Activated gamma-delta T cell (primary cell): Measurements from ENCODE around the gene FBLN1.
"Not testable (repeated sequence)": the region's sequence is repeated elsewhere in the genome, so short reads cannot be mapped to it uniquely, and the experiment has no call there.

Experiments used
- DNase-seq: peaks from one replicate; lab custom pipeline; 2025; lab: John Stamatoyannopoulos, UW

The FBLN1 gene

DNA sequence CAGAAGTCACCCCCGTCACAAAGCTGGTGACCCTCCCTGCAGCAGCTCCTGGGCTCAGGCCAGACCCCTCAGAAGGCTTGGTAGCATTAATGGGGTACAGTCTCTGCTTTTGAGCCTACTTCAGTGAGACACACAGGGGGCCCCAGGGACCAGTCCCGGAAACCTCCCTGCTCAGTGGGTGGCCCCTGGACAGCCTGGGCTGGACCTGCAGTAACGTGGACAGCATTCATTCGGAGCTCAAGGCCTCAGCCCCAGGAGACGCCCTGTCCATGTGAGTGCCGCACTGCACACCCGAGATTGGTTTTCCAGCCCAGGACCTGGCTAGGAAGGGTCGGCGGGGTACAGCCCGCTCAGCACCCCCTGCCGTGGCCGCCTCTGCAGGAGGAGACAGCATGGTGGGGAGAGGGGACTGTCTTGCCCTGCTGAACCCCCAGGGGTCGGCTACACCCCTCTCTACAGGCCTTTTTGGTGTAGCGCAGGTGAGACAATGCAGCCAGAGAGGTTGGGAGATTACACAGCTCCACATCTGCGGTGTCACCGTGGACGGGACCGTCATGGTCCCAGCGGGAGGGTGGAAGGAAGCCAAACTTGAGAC, 83.4 kb downstream of the FBLN1 start:
- no peak for DNase-seq

DNA sequence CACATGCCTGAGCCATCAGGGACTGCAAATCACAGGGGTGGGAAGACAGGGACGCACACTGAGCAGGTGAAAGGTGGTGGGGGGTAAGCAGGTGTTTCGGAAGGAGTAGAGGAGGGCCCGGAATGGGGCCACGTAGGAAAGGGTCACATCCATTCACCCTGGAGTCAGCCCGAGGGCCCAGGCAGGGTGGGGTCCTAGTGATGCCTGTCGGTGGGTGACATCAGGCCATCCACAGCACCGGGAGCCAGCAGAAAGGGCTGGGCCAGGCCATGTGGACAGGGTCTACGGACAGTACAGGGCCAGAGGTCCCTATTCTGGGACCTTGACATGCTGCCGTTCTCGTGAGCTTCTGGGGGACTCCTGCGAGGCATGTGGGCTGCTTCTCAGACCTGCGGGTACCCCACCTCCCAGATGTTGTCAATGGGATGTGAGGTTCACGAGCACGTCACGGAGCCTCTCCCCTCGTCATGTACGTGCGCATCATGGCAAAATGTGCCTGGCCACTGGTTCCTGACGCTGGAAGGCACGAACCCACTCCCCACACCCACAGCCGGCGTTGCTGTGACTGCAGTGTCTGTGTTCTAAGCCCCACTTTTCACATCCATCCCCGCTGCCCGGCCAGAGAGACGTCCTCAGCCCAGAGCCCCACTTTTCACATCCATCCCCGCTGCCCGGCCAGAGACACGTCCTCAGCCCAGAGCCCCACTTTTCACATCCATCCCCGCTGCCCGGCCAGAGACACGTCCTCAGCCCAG, 84.1 kb downstream of the FBLN1 start:
- DNase-seq, result no peak

DNA sequence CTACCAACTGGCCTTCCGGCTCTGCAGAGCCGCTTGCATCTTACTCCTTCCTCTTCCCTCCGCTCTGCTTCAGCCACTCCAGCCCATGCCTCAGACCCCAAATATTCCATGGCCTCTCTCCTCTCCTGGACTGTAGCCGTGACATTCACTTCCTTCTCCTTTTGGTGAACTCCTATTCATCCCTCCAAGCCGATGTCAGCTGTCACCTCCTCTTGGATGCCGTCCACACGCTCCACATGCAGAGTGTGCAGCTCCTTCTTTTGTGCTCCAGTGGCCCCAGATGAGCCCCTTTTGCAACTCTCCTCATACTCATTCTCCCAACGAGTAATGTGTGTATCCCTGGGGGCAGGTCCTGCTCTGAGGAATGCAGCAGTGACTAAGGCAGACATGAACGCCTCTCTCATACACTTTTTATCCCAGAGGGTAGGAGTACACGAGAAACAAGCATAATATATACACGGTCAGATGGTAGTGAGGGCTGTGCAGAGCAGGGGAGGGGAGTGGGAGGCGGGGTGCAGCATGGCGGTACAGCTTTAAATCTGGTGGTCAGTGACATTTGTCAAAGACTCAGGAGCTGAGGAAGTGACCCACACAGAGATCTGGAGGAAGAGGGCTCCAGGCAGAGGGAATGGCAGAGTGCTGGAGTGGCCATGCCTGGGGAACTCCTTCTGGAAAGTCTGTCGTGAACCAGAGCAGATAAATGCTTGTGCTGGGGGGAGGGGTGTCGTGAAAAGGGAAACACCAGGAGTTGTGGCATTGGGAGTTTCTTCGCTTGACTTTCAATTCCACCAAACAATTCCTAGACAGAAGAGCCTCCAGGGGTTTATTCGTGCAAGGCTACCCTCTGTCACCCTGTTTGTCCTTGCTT, 85.2 kb downstream of the FBLN1 start:
- DNase-seq, result no peak

DNA sequence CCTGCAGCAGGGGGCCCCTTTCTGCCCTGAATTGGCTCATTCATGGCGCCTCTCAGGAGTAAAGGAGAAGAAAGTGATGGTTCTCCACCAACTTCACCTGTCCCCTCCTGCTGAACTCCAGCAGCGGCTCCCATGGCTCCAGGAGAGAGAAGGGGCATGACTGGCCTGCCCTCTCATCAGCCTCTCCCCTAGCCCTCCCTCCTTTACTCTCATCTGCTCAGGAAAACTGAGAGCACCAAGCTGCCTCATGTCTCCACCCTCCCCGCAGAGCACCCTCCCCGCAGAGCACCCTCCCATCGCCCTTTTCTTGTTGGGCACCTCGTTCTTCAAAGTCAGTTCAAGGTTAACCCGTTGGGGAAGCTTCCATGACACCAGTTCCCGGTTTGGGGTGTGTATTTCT, 86.9 kb downstream of the FBLN1 start:
- DNase-seq, result no peak

DNA sequence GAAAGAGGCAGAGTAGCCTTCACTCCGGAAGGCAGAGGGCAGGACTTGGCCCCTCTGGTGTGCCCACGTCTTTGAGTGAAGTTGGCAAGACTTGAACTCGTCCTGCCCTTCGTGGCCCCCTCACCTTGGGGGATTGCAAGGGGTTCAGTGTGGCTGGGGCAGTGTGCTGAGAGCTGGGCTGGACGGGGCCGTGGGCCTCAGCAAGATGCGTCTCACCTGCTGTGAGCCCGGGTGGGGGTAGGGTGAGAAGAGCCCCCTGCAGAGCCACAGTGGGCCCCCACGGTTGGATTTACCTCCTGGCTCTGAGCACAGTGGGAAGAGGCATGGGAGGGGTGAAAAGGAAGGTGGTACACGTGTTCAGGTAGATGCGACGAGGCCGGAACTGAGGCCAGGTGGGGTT, 87.6 kb downstream of the FBLN1 start:
- no peak for DNase-seq

DNA sequence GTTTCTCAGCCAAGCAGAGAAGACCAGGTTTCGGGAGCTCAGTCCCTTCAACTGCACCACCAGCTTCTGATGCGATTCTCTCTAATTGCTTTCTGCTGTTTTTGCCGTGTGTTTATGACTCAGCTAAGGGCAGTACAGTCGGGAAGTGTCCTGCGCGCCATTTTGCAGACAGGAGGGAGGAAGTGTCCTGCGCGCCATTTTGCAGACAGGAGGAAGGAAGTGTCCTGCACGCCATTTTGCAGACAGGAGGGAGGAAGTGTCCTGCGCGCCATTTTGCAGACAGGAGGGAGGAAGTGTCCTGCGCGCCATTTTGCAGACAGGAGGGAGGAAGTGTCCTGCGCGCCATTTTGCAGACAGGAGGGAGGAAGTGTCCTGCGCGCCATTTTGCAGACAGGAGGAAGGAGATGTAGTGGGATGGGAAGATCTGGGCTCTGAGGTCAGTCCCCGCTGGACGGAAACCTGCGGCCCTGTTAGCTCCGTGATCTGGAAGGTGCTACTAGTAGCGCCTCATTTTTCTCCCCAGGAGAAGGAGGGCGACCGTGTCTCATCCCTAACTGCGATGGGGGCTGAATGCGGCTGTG, 89.0 kb downstream of the FBLN1 start:
- DNase-seq, result not testable (repeated sequence)

DNA sequence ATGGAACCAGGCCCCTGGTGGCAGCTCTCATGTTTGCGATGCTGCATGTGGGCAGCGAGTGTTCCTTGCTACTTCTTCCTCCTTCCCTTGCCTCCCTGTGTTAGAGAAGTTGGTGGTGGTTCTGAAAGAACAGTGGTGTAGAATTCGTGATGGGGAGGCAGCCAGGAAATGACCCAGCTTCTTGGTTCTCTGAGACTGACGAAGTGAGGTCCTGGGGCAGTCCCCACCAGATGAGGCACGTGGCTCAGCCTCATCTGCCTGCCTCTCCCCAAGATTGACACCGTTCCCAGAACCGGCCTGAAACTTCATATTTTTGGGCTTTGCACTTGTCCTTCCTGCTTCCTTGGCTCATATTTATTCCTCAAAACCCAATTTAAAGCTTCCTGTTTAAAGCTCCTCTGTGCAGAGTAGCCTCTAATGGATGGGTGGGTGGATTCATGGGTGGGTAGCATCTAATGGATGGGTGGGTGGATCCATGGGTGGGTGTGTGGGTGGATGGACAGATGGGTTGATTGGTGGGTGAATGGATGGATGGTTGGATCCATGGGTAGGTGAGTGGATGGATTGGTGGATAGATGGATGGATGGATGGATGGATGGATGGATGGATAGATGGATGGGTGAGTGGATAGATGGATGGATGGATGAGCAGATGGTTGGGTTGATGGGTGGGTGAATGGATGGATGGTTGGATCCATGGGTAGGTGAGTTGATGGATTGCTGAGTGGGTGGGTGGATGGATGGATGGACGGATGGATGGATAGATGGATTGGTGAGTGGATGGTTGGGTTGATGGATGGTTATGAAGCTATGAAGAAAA, 91.6 kb downstream of the FBLN1 start:
- no peak for DNase-seq

DNA sequence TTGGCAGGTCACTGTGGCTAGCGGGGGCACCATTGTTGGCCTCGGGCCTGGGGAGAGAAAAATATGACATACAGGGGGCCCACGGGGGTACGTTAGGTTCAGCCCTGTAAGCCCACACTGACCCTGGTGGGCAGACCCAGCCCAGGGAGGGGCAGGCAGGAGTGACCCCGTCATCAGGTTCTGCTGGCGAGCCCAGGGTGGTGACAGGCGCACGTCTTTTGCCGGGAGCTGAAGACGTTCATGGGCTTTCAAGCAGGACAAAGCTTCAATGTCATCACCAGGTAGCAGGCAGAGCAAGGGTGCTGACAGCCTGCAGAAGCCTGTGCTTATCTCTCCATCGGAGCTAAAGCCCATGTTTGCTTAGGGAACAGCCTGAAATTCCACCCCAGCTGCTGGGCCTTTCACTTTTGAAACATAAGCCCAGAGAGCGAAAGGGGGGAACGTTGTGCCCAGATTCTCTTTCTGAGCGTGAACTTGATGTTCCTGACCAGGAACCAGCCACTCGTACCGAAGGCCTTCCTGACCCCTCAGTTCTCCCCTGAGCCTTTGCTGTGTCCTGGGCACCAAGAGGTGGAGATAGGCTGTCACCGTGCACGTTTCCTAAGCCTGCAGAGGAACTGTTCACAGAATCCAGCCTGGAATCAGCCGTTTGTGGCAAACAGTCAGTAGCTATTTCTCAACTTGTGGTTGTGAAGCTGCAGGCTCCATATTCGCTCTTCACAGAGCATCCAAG, 94.9 kb downstream of the FBLN1 start:
- no peak for DNase-seq

DNA sequence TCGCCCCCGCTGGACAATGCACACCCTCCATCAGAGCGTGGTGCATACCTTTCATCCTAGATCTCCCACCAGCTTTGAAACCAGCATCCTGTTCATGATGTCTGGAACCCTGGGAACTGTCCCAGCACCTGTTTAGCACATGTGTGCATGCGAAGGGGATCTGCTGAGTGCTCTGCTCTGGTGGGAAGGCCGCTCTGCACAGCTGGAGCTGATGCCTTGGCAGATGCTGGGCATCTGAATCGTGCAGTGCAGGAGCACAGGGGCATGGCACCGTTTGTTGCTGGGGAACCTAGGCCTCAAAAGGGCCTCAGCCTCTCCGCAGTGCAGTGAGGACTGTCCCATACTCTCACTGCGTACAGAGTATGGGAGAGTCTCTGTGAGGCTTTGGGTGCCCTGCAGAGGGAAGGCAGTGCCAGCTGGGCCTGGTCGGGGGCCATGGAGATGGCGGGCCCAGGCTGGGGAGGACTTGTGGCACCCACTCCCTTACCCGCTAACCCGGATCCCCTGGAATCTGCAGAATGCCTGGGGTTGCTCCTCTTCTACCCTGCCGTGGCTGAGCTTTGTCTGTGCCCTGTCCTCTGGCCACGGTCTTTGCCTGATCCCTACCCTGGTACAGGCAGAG, 96.0 kb downstream of the FBLN1 start:
- DNase-seq, result no peak

DNA sequence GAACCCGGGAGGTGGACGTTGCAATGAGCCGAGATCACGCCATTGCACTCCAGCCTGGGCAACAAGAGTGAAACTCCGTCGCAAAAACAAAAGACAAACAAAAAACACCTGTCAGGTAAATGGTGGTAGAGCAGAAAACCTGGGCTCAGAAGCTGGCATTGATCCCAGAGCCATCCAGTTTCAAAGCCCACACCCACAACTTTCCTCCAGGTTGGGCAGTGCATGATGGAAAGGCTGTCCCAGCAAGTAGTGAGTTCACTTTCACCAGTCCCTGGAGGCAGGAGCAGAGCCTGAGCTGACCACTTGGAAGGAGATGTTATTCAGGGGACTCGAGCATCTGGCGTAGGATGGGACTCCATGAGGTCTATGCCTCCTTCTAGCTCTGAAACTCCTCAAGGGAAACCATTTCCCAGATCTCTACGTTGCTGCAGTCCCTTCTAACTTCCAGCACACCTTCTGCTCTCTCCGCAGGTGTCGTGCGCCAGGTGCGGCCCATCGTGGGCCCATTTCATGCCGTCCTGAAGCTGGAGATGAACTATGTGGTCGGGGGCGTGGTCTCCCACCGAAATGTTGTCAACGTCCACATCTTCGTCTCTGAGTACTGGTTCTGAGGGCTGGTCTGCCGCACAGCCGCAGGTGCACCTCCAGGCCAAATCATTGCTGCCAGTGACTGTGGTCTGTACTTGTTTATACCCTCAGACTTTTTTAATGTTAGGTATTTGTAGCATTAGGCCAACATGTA, 97.3 kb downstream of the FBLN1 start:
- DNase-seq, result no peak

DNA sequence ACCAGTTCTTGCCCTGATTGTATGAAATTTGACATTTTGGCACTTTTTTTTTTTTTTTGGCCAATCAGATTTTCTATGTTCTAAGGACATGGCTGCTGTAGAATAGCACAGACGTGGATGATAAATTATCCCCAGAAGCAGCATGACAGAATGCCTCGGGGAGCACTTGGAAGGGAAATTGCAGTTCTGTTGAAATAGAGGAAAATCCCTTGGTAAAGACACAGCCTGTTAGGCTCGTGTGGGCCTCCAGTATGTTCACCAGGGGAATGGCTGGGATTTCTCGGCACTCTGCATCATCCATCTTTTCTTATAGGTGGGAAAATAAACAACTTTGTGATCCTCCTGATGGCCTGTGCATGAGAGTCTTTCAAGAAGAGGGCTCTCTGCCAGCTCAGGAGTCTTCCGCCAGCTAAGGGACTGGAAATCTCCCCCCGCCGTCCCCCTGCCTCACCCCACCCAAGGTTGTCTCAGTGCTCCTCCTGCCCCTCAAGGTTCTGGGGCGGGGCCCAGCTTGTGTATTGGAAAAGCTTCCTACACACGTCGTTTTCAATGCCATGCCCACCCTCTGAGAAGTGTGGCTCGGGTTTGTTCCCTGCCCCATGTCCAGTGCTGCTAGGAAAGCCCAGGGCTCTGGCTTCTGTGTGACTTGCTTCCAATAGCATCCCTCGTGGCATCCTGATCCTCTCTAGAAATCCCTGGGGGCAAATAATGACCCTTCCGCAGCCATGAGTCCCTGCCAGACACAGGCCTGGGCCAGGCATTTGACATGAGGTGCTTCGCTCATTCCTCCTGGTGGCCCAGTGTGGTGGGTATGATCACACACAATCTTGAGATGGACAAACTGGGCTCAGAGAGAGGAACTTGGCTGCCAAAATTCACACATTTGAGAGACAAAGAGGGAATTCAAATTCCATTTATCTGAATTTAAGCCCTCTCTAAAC, 98.4 kb downstream of the FBLN1 start:
- no peak for DNase-seq

DNA sequence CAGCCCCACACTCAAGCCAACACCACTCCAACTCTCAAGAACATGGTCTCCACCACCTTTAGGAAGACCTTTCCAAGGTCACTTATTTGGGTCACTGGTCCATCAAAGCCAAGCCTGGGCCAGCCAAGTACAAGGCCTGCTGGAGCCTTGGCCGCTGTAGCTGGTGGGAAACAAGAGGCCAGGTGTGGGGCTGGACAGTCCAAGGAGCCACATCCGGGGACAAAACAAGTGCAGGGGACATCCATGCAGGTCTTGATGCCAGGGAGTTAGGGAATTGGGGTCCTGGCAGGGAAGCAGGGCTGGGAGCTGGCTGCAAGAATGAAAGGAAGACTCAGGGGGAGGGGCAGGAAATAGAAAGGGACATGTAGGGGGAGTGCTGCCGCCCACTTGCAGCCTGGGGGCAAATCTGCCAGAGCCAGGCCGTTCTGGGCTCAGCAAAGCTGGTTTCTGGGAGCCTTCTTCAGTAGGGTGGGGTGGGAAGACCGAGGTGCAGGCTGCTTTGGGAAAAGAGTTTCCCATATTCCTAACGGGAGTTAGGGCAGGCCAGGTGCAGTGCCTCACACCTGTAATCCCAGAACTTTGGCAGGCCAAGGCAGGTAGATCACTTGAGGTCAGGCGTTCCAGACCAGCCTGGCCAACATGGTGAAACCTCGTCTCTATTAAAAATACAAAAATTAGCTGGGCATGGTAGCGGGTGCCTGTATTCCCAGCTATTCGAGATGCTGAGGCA, 99.5 kb downstream of the FBLN1 start:
- no peak for DNase-seq

DNA sequence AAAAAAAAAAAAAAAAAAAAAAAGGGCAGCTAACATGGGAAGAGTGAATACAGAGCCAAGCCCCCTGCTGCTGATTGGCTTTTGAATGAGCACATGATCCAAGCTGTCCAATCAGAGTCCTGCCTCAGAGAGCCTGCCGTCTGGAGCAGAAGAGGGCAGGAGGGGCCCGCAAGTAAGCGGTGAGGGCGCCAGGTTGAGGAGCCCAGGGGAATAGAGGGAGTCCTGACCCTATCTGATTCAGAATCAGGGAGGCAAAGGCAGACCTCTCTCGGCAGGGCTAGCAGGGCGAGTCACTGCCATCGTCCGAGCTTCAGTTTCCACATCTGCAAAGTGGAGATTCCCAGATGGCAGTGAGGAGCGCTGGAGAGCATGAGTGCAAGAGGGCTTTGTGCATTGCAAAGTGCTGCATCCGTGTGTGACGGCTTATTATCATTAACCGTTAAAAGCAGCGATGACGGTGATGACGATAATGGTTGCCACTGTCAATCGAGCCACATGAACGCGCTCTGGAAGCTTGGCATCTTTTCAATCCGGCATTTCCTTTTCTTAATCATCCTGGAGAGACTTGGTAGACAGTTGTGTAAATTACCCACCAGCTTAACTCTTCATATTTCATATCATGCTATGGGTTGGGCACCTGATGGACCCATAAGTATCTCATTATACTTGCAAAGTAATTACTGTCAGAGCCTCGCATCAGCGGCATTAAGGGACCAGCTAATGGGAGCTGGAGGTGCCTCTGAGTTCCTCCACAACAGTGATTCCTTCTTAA, 100.3 kb downstream of the FBLN1 start:
- DNase-seq, result no peak

DNA sequence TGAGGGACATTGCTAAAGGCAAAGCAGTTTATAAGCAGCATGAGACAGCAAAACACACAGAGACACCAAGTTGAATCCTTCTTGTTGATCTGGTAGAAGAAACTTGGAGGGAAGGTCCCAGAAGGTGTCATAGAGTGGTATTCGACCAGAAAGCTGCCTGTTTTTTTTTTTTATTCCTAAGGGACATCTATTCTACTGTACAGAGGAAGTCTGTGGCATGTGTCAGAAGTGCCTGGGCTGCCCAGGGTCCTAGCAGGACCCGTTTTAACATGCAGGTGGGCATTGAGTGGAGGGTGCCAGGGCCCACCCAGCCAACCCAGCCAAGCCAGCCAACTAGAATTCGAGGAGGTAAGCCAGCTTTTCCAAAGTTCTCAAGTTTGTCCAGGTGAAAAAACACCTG, 100.9 kb downstream of the FBLN1 start:
- no peak for DNase-seq

DNA sequence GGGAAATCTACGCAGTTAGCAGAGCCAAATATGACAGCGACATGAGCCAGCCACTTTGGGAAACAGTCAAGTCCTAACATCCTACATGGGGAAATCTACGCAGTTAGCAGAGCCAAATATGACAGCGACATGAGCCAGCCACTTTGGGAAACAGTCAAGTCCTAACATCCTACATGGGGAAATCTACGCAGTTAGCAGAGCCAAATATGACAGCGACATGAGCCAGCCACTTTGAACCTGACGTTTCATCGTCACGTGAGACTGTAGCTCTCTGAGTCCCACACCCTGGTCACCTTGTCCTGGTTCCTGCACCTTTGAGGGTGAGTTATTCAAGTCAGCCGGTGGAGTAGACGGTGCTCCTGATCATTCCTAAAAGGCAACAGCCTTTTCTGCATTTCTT, 105.4 kb downstream of the FBLN1 start:
- DNase-seq, result not testable (repeated sequence)

DNA sequence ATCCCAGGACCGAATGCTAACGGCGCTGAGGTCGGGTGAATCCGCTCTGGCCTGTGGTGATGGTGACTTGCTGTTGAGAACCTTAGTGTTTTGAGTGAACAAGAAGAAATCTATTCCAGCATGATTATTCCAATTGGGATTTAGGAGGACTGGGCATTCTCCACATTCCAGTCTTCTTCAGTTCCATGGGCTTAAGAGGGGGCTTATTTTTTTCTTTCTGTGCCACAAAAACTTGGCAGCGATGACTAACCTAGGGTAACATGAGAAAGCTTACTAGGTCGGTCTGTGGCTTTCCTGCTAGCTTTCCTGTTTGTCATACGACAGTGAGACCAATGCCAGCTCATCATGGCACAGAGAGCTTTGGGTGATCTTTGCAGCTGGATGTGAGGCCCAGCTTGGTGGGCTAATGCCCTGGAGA, 106.1 kb downstream of the FBLN1 start:
- no peak for DNase-seq

DNA sequence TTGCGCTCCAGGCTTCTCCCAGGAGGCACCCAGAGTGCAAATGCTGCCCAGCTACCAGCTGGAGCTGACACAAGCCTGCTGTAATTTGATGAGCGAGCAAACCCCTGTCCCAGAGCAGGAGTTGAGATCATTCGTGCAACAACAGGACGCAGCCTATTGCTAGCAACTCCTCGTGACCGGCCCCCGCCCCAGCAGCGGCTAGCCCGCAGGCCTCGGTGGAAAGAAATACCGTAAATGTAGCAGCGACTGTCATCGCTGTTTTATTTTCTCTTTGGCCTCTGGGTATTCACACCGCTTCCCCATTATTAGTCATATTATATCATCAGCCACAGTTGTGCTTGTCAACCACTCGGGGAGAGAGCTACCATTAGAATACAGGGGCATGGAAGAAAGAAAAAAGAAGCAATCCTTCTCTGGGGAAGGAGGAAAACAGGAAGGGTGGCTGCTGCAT, 109.8 kb downstream of the FBLN1 start:
- DNase-seq, result no peak
